Hepatocyte (in vitro differentiated cells): ENCODE results near the gene CLIP2. TPM values are rescaled to one million over a fixed set of nuclear protein-coding genes. Genes with fewer than 3 reads are reported as not detected.

ENCODE experiments used
- DNase-seq: peaks from one replicate; pipeline ENCODE4 v3.0.0-alpha.2; 2016; ENCODE audit warnings: low spot score
- H2AFZ ChIP-seq: fragments of 200-600 bp; sonication (generic); 2 replicates; pipeline ENCODE4 v1.6.0; 2016; ENCODE audit warnings: antibody characterized with exemption, mild to moderate bottlenecking
- H3K27ac ChIP-seq: fragments of 200-600 bp; sonication (generic); 2 replicates; pipeline ENCODE4 v1.5.1; 2016; ENCODE audit warnings: mild to moderate bottlenecking
- H3K27me3 ChIP-seq: fragments of 200-600 bp; sonication (generic); 2 replicates; pipeline ENCODE4 v1.6.1; 2016
- H3K36me3 ChIP-seq: fragments of 200-600 bp; sonication (generic); replicated peaks from 2 replicates; pipeline ENCODE4 v1.5.1; 2016; ENCODE audit warnings: low read depth; ENCODE audit not compliant: insufficient read depth
- H3K4me1 ChIP-seq: fragments of 200-600 bp; sonication (generic); 2 replicates; pipeline ENCODE4 v1.5.1; 2016; ENCODE audit warnings: mild to moderate bottlenecking, moderate library complexity; ENCODE audit not compliant: insufficient read depth
- H3K4me2 ChIP-seq: fragments of 200-600 bp; sonication (generic); 2 replicates; pipeline ENCODE4 v1.6.0; 2016
- H3K4me3 ChIP-seq: fragments of 200-600 bp; sonication (generic); 2 replicates; pipeline ENCODE4 v1.5.1; 2016; ENCODE audit warnings: mild to moderate bottlenecking
- H3K79me2 ChIP-seq: fragments of 200-600 bp; sonication (generic); 2 replicates; pipeline ENCODE4 v1.6.0; 2017; ENCODE audit warnings: mild to moderate bottlenecking
- H3K9me2 ChIP-seq: fragments of 200-600 bp; sonication (generic); replicated peaks from 2 replicates; pipeline ENCODE4 v1.6.0; 2017; ENCODE audit warnings: mild to moderate bottlenecking; ENCODE audit not compliant: insufficient read depth
- H3K9me3 ChIP-seq: fragments of 200-600 bp; sonication (generic); 2 replicates; pipeline ENCODE4 v1.5.1; 2016; ENCODE audit warnings: low read depth, mild to moderate bottlenecking
- H4K20me1 ChIP-seq: fragments of 200-600 bp; sonication (generic); 2 replicates; pipeline ENCODE4 v1.6.0; 2016; ENCODE audit warnings: mild to moderate bottlenecking; ENCODE audit not compliant: insufficient read depth, poor library complexity, severe bottlenecking
- CTCF ChIP-seq: fragments of 200-600 bp; sonication (generic); IDR thresholded peaks from 2 replicates; pipeline ENCODE4 v1.5.1; 2016; ENCODE audit warnings: antibody characterized with exemption, mild to moderate bottlenecking; ENCODE audit not compliant: poor library complexity
- EZH2 ChIP-seq: fragments of 200-600 bp; sonication (generic); IDR thresholded peaks from 2 replicates; pipeline ENCODE4 v1.6.1; 2016; ENCODE audit warnings: antibody characterized with exemption, mild to moderate bottlenecking, borderline replicate concordance
- EZH2phosphoT487 ChIP-seq: fragments of 200-600 bp; sonication (generic); IDR thresholded peaks from one replicate; pipeline ENCODE4 v1.6.1; 2018; ENCODE audit warnings: antibody characterized with exemption, mild to moderate bottlenecking, low read depth, moderate library complexity; ENCODE audit not compliant: unreplicated experiment, severe bottlenecking
- WGBS: methylation state at CpG from one replicate; pipeline ENCODE4 v1.1.6; 2016; ENCODE audit warnings: low lambda C conversion rate; ENCODE audit errors: missing lambda C conversion rate; 5-methylcytosine and 5-hydroxymethylcytosine counted together
- polyA plus RNA-seq: library from polyadenylated mRNA; unstranded; fragments of >200 nt; fragmentation: Nextera tagmentation; extraction: Ambion mirVana; gene quantifications from 2 replicates; pipeline ENCODE4 v1.2.1, GENCODE V29; 2016
- total RNA-seq: library from RNA; depleted of rRNA; stranded (reverse); fragments of >200 nt; gene quantifications from 2 replicates; pipeline ENCODE4 v1.2.3, GENCODE V29; 2014

Gene CLIP2
- total and polyA plus RNA-seq, 2 experiments from 2014 or later = 17.9 to 28.5 TPM

DNA sequence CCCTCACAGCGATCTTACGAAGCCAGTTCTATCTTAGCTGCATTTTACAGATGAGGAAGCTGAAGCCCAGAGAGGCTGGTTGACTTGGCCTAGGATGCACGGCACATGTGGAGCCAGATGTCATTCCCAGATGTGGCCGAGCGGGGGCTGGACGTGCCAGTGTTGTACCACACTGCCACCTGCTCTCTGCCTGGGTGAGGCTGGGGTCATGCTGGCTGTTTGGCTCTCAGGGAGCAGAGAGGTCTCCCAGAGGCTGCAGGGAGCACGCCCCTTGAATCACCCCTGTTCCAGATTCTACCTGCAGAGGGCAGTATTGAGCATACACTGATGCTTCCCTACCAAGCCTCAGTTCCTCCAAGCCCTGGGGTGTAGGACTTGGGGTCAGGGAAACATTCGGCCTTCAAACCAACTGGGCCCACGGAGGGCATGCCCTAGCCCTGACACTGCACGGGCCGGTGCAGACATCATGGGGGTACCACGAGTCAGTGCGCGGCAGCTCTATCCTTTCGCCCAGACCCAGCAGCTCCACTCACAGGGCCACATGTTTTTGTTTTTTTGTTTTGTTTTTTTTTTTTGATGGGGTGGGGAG, 160.7 kb downstream of the CLIP2 start:
- WGBS = 77% methylated on average over 15 of the region's 15 CpGs
- H3K27me3 ChIP-seq = no peaks in the 10 kb centered on the region

DNA sequence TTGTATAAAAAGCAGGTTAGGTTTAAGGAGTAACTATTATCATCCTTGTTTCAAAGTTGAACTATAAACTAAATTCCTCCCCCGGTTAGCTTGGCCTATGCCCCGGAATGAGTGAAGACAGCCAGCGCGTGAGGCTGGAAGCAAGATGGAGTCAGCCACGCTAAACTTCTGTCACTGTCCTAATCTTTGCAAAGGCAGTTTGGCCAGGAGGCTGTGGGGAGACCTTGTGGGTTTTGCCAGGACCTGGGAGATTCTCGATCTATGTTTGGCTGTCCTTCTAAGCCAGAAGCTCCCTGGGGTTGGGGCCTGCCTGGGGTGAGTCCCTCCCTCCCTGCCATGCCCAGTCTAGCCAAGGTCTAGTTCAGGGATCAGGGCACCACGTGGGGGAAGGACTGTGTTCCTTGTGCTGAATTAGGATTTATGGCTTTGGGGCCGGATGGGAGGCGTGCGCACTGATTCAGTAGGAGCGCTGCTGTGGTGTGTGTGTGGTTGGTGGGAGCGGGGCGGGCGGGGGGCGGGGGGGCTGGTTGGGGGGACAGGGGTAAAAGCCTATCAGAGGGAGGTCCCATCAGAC, 163.6 kb downstream of the CLIP2 start:
- DNase-seq = peak; percentile 65
- H3K27me3 ChIP-seq = no peaks in the 10 kb centered on the region
- no peak for TF ChIP-seq EZH2phosphoT487
- TF ChIP-seq CTCF = no peak
- no peak for TF ChIP-seq EZH2

More for the DNA sequence above, 160.7 kb downstream of the CLIP2 start:
- TF ChIP-seq CTCF (peak; percentile 62), EZH2phosphoT487 (no peak)
- Histone ChIP-seq H3K4me2 (no peak overlapping the region), H3K36me3 (no peaks in the 10 kb centered on the region), H3K9me2 (no peaks in the 10 kb centered on the region), H3K9me3 (no peaks in the 10 kb centered on the region), H3K79me2 (peaks cover 15% of the 10 kb centered on the region), H3K4me1 (peaks cover 10% of the 10 kb centered on the region), H3K27ac (no peak overlapping the region), H3K4me3 (no peak overlapping the region), H2AFZ (no peak overlapping the region), H4K20me1 (no peaks in the 10 kb centered on the region)
- DNase-seq = peak; percentile 65

GRCh38 chr7:74453322-74454011, 164.3 kb downstream of the CLIP2 start, which contains the start of gene GTF2IRD1:
Gene GTF2IRD1, plus strand, starts transcription at chr7:74453906. Its CDS starts 54,175 bp downstream, at chr7:74508081.
- peaks cover 18% of the 10 kb centered on the region for H4K20me1 ChIP-seq
- DNase-seq = peak; percentile 90
- no peaks in the 10 kb centered on the region for H3K9me2 ChIP-seq
- H3K9me3 ChIP-seq = no peaks in the 10 kb centered on the region
- peak within 1 kb of the TSS; percentile 97 for H3K4me3 ChIP-seq
- H3K79me2 ChIP-seq = peaks cover 50% of the 10 kb centered on the region
- H3K27me3 ChIP-seq = no peaks in the 10 kb centered on the region
- peak within 1 kb of the TSS; percentile 99 for H3K27ac ChIP-seq
- TF ChIP-seq EZH2phosphoT487 = no peak
- TF ChIP-seq EZH2 = no peak
- no peak for TF ChIP-seq CTCF
- 3% methylated on average over 28 of the region's 62 CpGs for WGBS
- H3K4me1 ChIP-seq = peaks cover 17% of the 10 kb centered on the region
- peak within 1 kb of the TSS; percentile 97 for H3K4me2 ChIP-seq
- peak within 1 kb of the TSS; percentile 92 for H2AFZ ChIP-seq
- no peaks in the 10 kb centered on the region for H3K36me3 ChIP-seq

More for the DNA sequence above, 163.6 kb downstream of the CLIP2 start:
- Histone ChIP-seq H3K9me3 (no peaks in the 10 kb centered on the region), H2AFZ (peak overlapping the region; percentile 92), H3K4me3 (no peak overlapping the region), H3K36me3 (no peaks in the 10 kb centered on the region), H4K20me1 (peaks cover 13% of the 10 kb centered on the region), H3K27ac (peak overlapping the region; percentile 99), H3K9me2 (no peaks in the 10 kb centered on the region), H3K4me1 (peaks cover 17% of the 10 kb centered on the region), H3K79me2 (peaks cover 44% of the 10 kb centered on the region), H3K4me2 (peak overlapping the region; percentile 97)
- WGBS = 51% methylated on average over 15 of the region's 15 CpGs
